Gastrocnemius medialis (tissue), 4 donors: ENCODE measurements around the gene UBE3B.

Source experiments
- CTCF ChIP-seq, 5 experiments: fragments of 450-650 bp in 3 of 5; fragments of 200-600 bp in 2 of 5; sonication (generic) in 2 of 5; IDR thresholded peaks in 4 of 5; conservative IDR thresholded peaks in 1 of 5; 1 replicate in 4 of 5; 2 replicates in 1 of 5; pipeline ENCODE4 v1.5.1; 2016 to 2019; ENCODE audit warnings: antibody characterized with exemption in 5 of 5, mild to moderate bottlenecking in 3 of 5, moderate library complexity in 3 of 5
- POLR2A ChIP-seq, 2 donors: fragments of 450-650 bp; IDR thresholded peaks; one replicate each; pipeline ENCODE4 v1.6.1; 2017; ENCODE audit warnings: antibody characterized with exemption in 2 of 2, mild to moderate bottlenecking in 2 of 2, moderate library complexity in 2 of 2

- TF ChIP-seq CTCF (IDR thresholded peaks at IDR 0.05 in 4 of 5, conservative IDR thresholded peaks at IDR 0.05 in 1 of 5) = no peak
- TF ChIP-seq POLR2A (IDR thresholded peaks at IDR 0.05) = no peak
Measured at GRCh38 chr12:109541413-109541726, 63.9 kb downstream of the UBE3B start.
